Smooth muscle cell of the brain vasculature (primary cell): ENCODE results near the gene SNX2.

Experiments used
- DNase-seq: peaks from one replicate; pipeline ENCODE4 v3.0.0-alpha.2; 2012; ENCODE audit warnings: low read depth, low spot score

The SNX2 gene

DNA sequence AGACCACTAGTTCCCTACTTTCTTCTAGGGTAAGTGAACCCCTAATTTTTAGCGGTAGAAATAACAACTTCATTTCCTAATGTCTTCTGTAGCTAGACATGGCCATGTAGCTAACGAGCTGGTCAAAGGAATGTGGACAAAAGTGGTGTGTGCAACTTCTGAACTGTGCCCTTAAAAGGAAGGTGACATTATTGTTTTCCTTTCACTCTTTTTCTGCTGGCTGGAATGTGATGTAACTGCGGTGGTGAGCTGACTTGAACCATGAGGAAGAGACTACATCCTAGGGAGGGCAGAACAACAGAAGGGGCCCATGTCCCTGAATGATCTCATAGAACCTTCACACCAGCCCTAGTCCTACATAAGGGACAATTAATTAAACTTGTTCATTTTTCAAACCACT, 1.3 kb upstream of the SNX2 start:
- DNase-seq: no peak

GRCh38 chr5:122774519-122774860, 390 bp upstream of the SNX2 start:
- DNase-seq: no peak

DNA sequence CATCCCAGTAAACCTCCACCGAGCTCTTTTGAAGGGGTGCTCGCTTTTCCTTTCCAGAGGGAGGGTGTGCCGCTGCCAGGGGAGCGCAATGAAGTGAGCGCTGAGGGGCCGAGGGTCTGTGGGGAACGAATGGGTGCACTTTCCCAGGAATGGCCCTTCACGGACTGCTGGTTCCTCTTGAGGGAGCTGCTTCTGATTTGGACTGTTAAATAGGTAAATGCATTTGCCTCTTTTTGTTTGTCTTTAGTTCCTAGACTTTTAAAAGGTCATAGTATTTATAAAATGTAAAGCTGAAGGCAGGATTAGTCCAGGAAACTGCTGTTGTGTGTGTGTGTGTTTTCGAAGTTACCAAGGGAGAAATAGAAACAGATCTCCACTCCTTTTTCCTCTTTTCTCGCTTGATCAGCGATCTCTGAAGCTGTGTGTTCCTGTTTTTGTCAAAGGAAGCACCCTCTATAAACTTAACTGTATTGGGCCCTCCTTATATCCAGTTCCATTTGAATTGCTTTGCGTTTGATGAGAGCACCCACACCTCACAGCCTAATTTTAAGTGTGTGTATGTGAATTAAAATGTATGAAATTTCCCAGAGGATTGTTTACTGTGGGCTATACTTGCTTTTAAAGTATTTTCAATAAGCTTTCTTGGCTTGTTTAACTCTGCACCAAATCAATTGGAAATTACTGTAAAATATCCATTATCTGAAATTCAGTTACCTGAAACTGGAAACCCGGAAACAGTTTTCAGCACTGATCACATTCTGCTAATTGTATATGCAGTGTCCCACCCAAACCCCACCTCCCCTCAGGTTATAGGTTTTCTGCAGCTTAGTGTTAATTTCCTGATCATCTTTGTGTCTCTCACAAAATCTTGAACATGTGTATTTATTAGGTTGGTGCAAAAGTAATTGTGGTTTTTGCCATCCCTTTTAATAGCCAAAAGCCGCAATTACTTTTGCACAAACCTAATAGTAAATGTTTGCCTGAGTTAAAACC, 966 bp downstream of the SNX2 start:
- no peak for DNase-seq

- DNase-seq: no peak
These were observed 3.3 kb downstream of the SNX2 start for GRCh38 chr5:122778157-122778556.

DNA sequence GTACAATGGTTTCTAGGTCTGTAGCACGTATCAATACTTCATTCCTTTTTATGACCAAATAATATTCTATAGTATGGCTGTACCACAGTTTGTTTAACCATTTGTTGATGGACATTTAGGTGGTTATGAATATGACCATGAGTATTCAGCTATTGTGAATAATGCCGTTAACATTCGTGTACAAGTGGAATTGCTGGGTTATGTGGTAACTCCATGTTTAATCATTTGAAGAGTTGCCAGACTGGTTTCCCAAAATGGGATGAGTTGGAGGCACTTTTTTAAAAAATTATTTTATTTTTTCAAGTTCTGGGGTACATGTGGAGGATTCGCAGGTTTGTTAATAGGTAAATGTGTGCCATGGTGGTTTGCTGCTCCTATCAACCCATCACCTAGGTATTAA, 4.6 kb downstream of the SNX2 start:
- DNase-seq: no peak

DNA sequence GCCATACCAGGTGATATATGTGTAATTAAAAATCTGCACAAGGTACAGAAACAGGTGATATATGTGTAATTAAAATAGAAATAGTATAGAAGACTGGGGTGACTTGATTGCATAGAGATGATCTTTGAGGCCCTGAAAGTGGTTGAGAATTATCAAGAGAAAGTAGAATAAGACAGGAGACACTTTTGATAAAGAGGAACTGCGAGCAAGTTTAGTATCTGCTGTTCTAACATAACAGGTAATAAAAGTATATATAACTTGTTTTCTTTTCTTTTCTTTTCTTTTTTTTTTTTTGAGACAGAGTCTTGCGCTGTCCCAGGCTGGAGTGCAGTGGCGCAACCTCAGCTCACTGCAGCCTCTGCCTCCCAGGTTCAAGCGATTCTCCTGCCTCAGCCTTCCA, 5.4 kb downstream of the SNX2 start:
- no peak for DNase-seq

GRCh38 chr5:122781465-122781864, 6.6 kb downstream of the SNX2 start:
- DNase-seq: no peak

- DNase-seq: no peak
These were observed 10.4 kb downstream of the SNX2 start for GRCh38 chr5:122785294-122785693.

- no peak for DNase-seq
These were observed 13.5 kb downstream of the SNX2 start for GRCh38 chr5:122788371-122788770.

DNA sequence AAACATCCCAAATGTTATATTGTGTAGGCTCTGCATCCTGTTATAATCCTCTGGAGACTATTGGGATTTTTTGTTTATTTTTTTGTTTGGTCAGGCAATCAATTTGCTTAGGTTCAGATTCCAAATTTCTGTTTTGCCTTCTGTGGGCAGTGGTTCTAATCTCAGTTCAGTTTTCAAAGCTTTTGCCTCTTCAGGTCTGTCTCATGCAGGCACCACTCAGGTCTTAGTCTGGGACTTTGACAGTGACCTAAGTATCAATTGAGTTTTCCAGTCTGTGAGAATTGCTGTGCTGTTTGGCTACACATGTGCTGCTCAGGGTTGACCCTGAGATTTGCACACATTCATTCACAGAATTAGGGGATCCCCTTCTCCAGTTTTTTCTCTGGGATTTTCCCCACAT, 14.1 kb downstream of the SNX2 start:
- no peak for DNase-seq

GRCh38 chr5:122789461-122790171, 14.7 kb downstream of the SNX2 start:
- DNase-seq: no peak

DNA sequence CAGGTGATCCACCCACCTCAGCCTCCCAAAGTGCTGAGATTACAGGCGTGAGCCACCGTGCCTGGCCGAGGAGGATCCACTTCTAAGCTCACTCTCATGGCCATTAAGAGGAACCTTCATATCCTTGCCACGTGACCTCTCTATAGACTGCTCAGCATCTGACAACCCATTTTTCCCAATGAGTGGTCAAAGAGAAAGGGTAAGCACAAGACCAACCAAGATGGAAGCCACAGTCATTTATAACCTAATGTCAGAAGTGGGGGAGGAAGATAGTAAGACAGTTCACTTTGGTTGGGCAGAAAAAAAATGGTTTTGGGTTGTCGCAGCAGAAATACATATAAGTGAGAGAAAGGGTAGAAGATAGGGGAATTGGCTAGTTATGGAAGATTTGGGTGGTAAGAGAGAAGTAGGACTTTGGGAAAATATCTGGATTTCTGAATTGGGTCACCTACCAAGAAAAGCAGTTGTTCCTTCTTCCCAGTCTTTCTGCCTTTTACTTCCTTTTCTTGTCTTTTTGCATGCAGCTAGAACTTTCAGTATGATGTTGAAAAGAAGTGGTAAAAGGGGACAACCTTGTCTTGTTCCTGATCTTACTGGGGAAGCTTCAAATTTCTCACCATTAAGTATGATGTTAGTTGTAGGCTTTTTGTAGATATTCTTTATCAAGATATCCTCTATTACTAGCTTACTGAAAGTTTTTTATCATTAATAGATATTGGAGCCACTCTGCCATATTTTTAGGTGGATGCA, 15.6 kb downstream of the SNX2 start:
- DNase-seq: no peak

DNA sequence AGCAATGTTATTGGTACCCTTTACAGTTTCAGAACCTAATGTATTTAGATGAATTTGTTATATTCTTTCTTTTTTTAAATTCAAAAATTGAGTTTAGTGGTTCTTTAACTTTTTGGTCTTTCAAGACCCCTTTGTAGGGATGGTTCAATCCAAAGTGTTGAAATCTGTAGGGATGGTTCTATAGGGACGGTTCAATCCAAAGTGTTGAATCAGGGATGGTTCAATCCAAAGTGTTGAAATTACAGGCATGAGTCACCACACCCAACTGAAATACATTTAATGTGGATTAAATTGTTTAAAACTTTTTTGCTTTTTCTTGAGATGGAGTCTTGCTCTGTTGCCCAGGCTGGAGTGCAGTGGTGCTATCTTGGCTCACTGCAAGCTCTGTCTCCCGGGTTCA, 30.6 kb downstream of the SNX2 start:
- no peak for DNase-seq

GRCh38 chr5:122810405-122810804, 35.5 kb downstream of the SNX2 start:
- DNase-seq: no peak

GRCh38 chr5:122815218-122815767, 40.4 kb downstream of the SNX2 start:
- DNase-seq: no peak

DNA sequence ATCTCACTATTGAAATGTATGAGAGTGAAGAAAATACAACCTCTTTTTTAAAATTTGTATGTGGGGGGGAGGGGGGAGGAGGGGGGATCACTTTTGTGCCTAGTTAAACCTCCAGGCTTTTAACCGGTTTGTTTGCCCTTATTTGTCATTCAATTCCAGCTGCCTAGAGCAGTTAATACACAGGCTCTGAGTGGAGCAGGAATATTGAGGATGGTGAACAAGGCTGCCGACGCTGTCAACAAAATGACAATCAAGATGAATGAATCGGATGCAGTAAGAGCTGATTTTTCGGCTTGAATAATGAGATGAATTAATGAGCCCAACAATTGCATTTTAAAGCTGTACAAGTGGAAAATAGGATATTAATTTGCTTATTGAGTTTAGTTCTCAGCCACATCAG, 41.9 kb downstream of the SNX2 start:
- no peak for DNase-seq

DNA sequence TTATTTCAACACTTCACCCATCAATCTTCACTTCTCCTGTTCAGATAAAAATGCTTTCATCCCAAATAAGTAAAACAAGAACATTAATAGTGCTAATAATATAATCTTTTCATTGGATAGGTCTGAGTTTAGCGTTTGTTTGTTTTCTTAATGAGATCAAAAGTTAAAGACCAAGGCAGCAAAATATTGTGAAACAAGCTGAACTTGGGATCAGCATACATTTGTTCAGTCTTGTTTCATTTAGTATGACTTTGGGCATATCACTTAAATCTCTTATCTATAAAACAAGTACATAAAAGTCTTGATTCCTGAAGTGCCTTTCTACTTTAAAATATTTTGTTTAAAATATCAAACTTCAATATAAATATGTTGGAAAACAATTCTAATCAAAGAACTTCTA, 57.1 kb downstream of the SNX2 start:
- DNase-seq: no peak

DNA sequence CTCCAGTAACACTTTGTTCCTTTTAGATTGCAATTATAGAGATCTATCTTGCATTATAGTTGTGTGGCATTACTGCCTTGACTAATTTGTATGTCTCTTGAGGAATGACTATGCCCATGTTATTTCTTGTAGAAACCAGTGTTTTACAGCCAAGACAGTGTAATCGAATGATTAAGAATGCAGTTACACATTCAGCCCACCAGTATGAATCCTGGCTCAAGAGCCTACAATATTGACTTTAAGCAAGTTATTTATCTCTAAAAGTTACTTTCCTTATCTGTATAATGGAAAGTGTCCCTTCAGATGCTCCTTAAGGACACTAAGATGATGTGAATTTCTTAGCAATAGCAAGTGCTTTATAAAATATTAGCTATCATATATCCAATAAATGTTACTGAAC, 60.8 kb downstream of the SNX2 start:
- no peak for DNase-seq

DNA sequence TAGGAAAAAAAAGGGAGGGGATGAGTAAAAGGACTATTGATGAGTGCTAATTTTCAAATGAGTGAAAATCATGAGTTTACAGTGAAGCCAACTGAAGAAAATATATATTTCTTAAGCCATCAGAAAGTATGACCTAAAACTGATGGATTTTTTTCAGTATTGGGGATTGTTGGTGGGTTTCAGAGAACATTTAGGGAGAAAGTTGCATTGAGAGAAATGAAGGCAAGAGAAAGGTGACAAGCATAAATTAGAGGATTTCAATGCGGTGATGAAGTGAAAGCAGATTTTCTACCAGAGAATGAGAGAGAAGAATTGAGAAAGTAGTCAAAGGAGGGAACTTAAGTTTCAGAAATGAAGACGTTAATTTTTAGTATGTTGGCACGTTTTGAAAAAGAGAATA, 62.1 kb downstream of the SNX2 start:
- no peak for DNase-seq

GRCh38 chr5:122839731-122840130, 64.9 kb downstream of the SNX2 start:
- no peak for DNase-seq

GRCh38 chr5:122842016-122842580, 67.2 kb downstream of the SNX2 start:
- no peak for DNase-seq
